ENCODE data around the gene MDM2. TPM values are rescaled to one million over a fixed set of nuclear protein-coding genes. Genes with fewer than 3 reads are reported as not detected.

The MDM2 gene
- total RNA-seq, 4 donors from 2014 or later, result 99.8 to 117 (median 107) TPM

GRCh38 chr12:68812553-68813241, 4.7 kb downstream of the MDM2 start:
- TF ChIP-seq, protein P1, sequence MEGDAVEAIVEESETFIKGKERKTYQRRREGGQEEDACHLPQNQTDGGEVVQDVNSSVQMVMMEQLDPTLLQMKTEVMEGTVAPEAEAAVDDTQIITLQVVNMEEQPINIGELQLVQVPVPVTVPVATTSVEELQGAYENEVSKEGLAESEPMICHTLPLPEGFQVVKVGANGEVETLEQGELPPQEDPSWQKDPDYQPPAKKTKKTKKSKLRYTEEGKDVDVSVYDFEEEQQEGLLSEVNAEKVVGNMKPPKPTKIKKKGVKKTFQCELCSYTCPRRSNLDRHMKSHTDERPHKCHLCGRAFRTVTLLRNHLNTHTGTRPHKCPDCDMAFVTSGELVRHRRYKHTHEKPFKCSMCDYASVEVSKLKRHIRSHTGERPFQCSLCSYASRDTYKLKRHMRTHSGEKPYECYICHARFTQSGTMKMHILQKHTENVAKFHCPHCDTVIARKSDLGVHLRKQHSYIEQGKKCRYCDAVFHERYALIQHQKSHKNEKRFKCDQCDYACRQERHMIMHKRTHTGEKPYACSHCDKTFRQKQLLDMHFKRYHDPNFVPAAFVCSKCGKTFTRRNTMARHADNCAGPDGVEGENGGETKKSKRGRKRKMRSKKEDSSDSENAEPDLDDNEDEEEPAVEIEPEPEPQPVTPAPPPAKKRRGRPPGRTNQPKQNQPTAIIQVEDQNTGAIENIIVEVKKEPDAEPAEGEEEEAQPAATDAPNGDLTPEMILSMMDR (IDR thresholded peaks at IDR 0.05; ENCODE audit: low read depth), result no peak

- TF ChIP-seq, protein P1 (IDR thresholded peaks at IDR 0.05; ENCODE audit: low read depth), result no peak
Measured at GRCh38 chr12:68813242-68813593, 5.2 kb downstream of the MDM2 start.

DNA sequence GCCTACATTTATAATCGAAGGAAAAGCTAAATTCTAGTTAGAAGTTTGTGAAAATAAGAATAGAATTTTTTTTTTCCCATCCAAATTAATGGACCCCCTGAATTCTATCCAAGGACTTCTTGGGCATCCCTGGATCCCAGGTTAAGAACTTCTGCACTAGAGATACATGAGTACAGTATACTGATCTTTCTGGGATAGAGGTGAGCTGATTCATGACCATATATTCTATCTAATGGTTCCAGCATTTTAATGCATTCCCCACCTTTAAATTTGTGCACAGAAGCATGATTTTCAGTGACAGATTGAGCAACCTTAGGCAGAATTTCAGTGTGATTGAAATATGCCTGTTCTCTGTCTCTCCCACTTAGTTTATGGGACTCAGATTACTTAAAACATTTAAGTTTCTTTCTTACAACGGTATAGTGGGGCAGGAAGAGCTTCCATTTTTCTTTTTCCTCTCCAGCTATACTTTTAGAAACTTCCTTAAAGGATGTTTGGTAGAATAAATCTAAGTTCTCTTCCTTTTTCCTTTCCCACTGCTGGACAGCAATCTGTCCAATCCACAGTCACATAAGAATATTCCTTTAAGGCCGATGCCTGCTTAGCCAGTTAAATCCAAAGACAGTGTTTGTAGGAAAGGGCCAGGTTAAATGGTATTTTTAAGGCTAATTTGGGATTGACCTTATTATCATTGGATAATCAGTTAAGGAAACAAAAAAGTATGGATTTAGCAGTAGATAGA, 6.7 kb downstream of the MDM2 start:
- TF ChIP-seq, protein P1 (IDR thresholded peaks at IDR 0.05; ENCODE audit: low read depth), result no peak

DNA sequence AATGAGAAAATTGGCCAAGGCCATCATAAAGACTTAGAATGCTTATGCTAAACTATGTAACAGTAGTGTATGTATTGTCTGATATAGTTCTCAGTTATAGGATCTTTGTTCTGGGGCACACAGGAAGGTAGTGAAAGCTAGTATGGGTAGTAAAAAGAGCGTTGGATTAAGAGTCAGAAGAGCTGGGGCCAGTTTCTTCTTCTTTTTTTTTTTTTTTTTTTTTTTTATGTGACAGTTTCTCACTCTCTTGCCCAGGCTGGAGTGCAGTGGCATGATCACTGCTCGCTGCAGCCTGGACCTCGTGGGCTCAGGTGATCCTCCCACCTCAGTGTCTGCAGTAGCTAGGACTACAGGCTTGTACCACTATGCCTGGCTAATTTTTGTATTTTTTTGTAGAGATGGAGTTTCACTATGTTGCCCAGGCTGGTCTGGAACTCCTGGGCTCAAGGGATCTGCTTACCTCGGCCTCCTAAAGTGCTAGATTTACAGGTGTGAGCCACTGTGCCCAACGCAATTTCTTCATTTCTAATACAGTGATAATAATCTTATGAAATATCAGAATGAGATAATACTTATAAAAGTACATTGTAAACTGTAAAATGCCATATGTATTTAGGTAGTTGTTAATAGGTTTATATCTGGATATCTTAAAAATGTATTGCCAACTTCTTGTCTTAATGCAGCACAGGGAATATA, 7.4 kb downstream of the MDM2 start:
- TF ChIP-seq, protein P1 (IDR thresholded peaks at IDR 0.05; ENCODE audit: low read depth), result no peak

- TF ChIP-seq, protein P1 (IDR thresholded peaks at IDR 0.05; ENCODE audit: low read depth), result no peak
Measured at GRCh38 chr12:68815928-68816800, 8.2 kb downstream of the MDM2 start.

DNA sequence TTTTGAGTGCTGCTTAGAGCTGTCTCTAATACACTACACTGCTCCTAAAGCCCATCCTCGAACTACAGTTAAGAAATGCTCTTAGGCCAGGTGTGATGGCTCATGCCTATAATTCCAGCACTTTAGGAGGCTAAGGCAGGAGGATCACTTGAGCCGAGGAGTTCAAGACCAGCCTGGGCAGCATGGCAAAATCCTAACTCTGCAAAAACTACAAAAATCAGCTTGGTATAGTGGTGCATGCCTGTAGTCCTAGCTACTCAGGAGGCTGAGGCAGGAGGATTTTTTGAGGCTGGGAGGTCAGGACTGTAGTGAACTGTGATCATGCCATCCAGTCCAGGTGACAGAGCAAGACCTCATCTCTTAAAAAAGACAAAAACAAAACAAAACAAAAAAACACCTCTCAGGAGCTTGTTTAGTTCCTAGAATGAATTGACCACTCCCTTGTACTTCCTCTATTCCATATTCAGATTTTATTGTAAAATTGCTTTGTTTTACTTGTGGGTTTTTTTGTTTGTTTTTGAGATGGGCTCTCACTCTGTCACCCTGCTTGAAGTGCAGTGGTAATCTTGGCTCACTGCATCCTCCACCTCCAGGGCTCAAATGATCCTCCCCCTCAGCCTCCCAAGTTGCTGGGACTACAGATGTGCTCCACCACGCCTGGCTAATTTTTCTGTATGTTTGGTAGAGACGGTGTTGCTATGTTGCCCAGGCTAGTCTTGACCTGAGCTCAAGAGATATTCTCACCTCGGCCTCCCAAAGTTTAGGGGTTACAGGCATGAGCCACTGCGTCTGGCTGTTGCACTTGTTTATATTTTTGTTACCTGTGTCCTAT, 13.6 kb downstream of the MDM2 start:
- TF ChIP-seq, protein P1 (IDR thresholded peaks at IDR 0.05; ENCODE audit: low read depth), result no peak
